ENCODE data around the gene SCYL1. TPM values are rescaled to one million over a fixed set of nuclear protein-coding genes. Genes with fewer than 3 reads are reported as not detected.

The SCYL1 gene
- total RNA-seq, 1 donor from 2014 or later = 74.4 TPM

GRCh38 chr11:65503368-65503948, 21.4 kb upstream of the SCYL1 start:
- ATAC-seq (no peak), DNase-seq (no peak)
- peaks cover 32% of the 10 kb centered on the region for H3K4me1 ChIP-seq
- peaks cover 58% of the 10 kb centered on the region for H3K36me3 ChIP-seq
- no peak for TF ChIP-seq CTCF (IDR thresholded peaks at IDR 0.05)
- H3K9me3 ChIP-seq = no peaks in the 10 kb centered on the region
- no peaks in the 10 kb centered on the region for H3K27me3 ChIP-seq
- peak overlapping the region; percentile 79 for H3K4me3 ChIP-seq
- intact Hi-C loops (cut with DNase I) = loop anchor here (5.0 kb wide), 1 partner anchor 76 kb away; no protein-coding TSS in a partner anchor
- peak overlapping the region; percentile 100 for H3K27ac ChIP-seq

- H3K27ac ChIP-seq = peak overlapping the region; percentile 100
- DNase-seq (no peak), ATAC-seq (no peak)
- no peak for TF ChIP-seq CTCF (IDR thresholded peaks at IDR 0.05)
- intact Hi-C loops (cut with DNase I) = loop anchor here (5.0 kb wide), 1 partner anchor 77 kb away; no protein-coding TSS in a partner anchor
- H3K4me1 ChIP-seq = peaks cover 32% of the 10 kb centered on the region
- H3K36me3 ChIP-seq = peaks cover 58% of the 10 kb centered on the region
- peak overlapping the region; percentile 79 for H3K4me3 ChIP-seq
- H3K27me3 ChIP-seq = no peaks in the 10 kb centered on the region
- no peaks in the 10 kb centered on the region for H3K9me3 ChIP-seq
Measured at GRCh38 chr11:65503949-65504673, 20.8 kb upstream of the SCYL1 start.

GRCh38 chr11:65504674-65505465, 20.0 kb upstream of the SCYL1 start:
- no peak for ATAC-seq
- no peak for TF ChIP-seq CTCF (IDR thresholded peaks at IDR 0.05)
- Histone ChIP-seq H3K27ac (peak overlapping the region; percentile 100), H3K9me3 (no peaks in the 10 kb centered on the region), H3K27me3 (no peaks in the 10 kb centered on the region), H3K36me3 (peaks cover 58% of the 10 kb centered on the region), H3K4me1 (peaks cover 32% of the 10 kb centered on the region), H3K4me3 (peak overlapping the region; percentile 79)
- no peak for DNase-seq
- intact Hi-C loops (cut with DNase I) = loop anchor here (5.0 kb wide), 2 partner anchors 33 to 78 kb away; no protein-coding TSS in a partner anchor

- no peak for TF ChIP-seq CTCF (IDR thresholded peaks at IDR 0.05)
- intact Hi-C loops (cut with DNase I) = loop anchor here (5.0 kb wide), 1 partner anchor 33 kb away; no protein-coding TSS in a partner anchor
- H3K36me3 ChIP-seq = peaks cover 58% of the 10 kb centered on the region
- no peaks in the 10 kb centered on the region for H3K9me3 ChIP-seq
- H3K27me3 ChIP-seq = no peaks in the 10 kb centered on the region
- peaks cover 37% of the 10 kb centered on the region for H3K4me1 ChIP-seq
- DNase-seq = peak; percentile 56
- ATAC-seq = no peak
- H3K27ac ChIP-seq = peak overlapping the region; percentile 100
- H3K4me3 ChIP-seq = peak overlapping the region; percentile 79
Measured at GRCh38 chr11:65505466-65506289, 19.2 kb upstream of the SCYL1 start.

GRCh38 chr11:65506290-65506771, 18.6 kb upstream of the SCYL1 start:
- no peak for TF ChIP-seq CTCF (IDR thresholded peaks at IDR 0.05)
- Histone ChIP-seq H3K27me3 (no peaks in the 10 kb centered on the region), H3K27ac (peak overlapping the region; percentile 100), H3K9me3 (no peaks in the 10 kb centered on the region), H3K4me1 (peaks cover 37% of the 10 kb centered on the region), H3K4me3 (peak overlapping the region; percentile 79), H3K36me3 (peaks cover 55% of the 10 kb centered on the region)
- ATAC-seq = no peak
- no peak for DNase-seq
- intact Hi-C loops (cut with DNase I) = loop anchor here (5.0 kb wide), 1 partner anchor 34 kb away; no protein-coding TSS in a partner anchor
